ENCODE measurements around the gene VARS1. TPM values are rescaled to one million over a fixed set of nuclear protein-coding genes. Genes with fewer than 3 reads are reported as not detected.

VARS1 gene
- total and polyA plus RNA-seq, 2 experiments from 2014 or later: 71.2 to 137 TPM

- Mint-ChIP-seq H3K4me3 (peak overlapping the region; percentile 87), H3K36me3 (ENCODE audit: low read depth) (peaks cover 6% of the 10 kb centered on the region), H3K9me3 (peaks cover 7% of the 10 kb centered on the region; the same call in 2 of the 3 replicates), H3K27ac (no peak overlapping the region), H3K4me1 (peaks cover 26% of the 10 kb centered on the region), H3K27me3 (ENCODE audit: insufficient read depth, low read depth, poor library complexity) (peaks cover 21% of the 10 kb centered on the region)
- Histone ChIP-seq H3K4me1 (ENCODE audit: insufficient read depth) (peaks cover 25% of the 10 kb centered on the region), H4K20me1 (replicated peaks; ENCODE audit: insufficient read depth) (peaks cover 5% of the 10 kb centered on the region), H3K27ac (ENCODE audit: low read depth) (no peak overlapping the region), H3K9me2 (ENCODE audit: insufficient read depth) (no peaks in the 10 kb centered on the region), H3K4me2 (peak overlapping the region; percentile 76), H3K4me3 (peak overlapping the region; percentile 59), H3K27me3 (ENCODE audit: insufficient read depth) (no peaks in the 10 kb centered on the region), H3K36me3 (ENCODE audit: insufficient read depth) (no peaks in the 10 kb centered on the region), H3K79me2 (replicated peaks; ENCODE audit: insufficient read depth) (peaks cover 25% of the 10 kb centered on the region), H3F3A (replicated peaks; ENCODE audit: low read depth) (peaks cover 20% of the 10 kb centered on the region), H2AFZ (no peak overlapping the region)
- ATAC-seq (no peak), DNase-seq (ENCODE audit: low spot score) (peak; percentile 61)
- no peak for TF ChIP-seq ZNF331 (CRISPR knock-in tag; IDR thresholded peaks at IDR 0.05; ENCODE audit: low read depth)
- TF ChIP-seq CTCF (conservative IDR thresholded peaks at IDR 0.05; ENCODE audit: low read depth in 2 of 2): peak; percentile 52 to 75; a peak in 3 of 4 replicates
- TF ChIP-seq POLR2AphosphoS5 (IDR thresholded peaks at IDR 0.05; ENCODE audit: low read depth): no peak
- no peak for TF ChIP-seq ETS1 (IDR thresholded peaks at IDR 0.05)
- TF ChIP-seq JUNB (IDR thresholded peaks at IDR 0.05; ENCODE audit: unreplicated experiment): no peak
- no peak for TF ChIP-seq ZNF114 (CRISPR knock-in tag; IDR thresholded peaks at IDR 0.05)
Observed at GRCh38 chr6:31829633-31830283, 34.2 kb upstream of the VARS1 start.

GRCh38 chr6:31827286-31828079 is 31.9 kb upstream of the VARS1 start, which contains the start of gene HSPA1B:
HSPA1B (plus strand) TSS chr6:31827738; CDS start chr6:31827951, 213 bp downstream.
- DNase-seq (ENCODE audit: low spot score) (peak; percentile 100), ATAC-seq (peak; percentile 89)
- peaks cover 40% of the 10 kb centered on the region for H3K4me1 Mint-ChIP-seq
- Histone ChIP-seq H3K36me3 (ENCODE audit: insufficient read depth) (no peaks in the 10 kb centered on the region), H2AFZ (no peak within 1 kb of the TSS), H3K4me1 (ENCODE audit: insufficient read depth) (peaks cover 47% of the 10 kb centered on the region), H3F3A (replicated peaks; ENCODE audit: low read depth) (peaks cover 18% of the 10 kb centered on the region), H3K9me2 (ENCODE audit: insufficient read depth) (no peaks in the 10 kb centered on the region), H3K27me3 (ENCODE audit: insufficient read depth) (no peaks in the 10 kb centered on the region), H3K4me2 (peak within 1 kb of the TSS; percentile 86), H3K27ac (ENCODE audit: low read depth) (peak within 1 kb of the TSS; percentile 89), H3K79me2 (replicated peaks; ENCODE audit: insufficient read depth) (peaks cover 27% of the 10 kb centered on the region), H4K20me1 (replicated peaks; ENCODE audit: insufficient read depth) (peaks cover 5% of the 10 kb centered on the region), H3K4me3 (peak within 1 kb of the TSS; percentile 59)
- peaks cover 23% of the 10 kb centered on the region for H3K27me3 Mint-ChIP-seq (ENCODE audit: insufficient read depth, low read depth, poor library complexity)
- H3K36me3 Mint-ChIP-seq (ENCODE audit: low read depth): peaks cover 4% of the 10 kb centered on the region; the same call in 2 of the 3 replicates
- peak within 1 kb of the TSS; percentile 80 for H3K4me3 Mint-ChIP-seq
- H3K27ac Mint-ChIP-seq: peak within 1 kb of the TSS; percentile 98
- H3K9me3 Mint-ChIP-seq: peaks cover 7% of the 10 kb centered on the region; the same call in 2 of the 3 replicates
- no peak for TF ChIP-seq ZNF331 (CRISPR knock-in tag; IDR thresholded peaks at IDR 0.05; ENCODE audit: low read depth)
- peak; percentile 99 for TF ChIP-seq POLR2AphosphoS5 (IDR thresholded peaks at IDR 0.05; ENCODE audit: low read depth)
- TF ChIP-seq STAT1 (IDR thresholded peaks at IDR 0.05; ENCODE audit: unreplicated experiment): peak; percentile 38
- peak; percentile 56; the same call in 1 of the 2 replicates for TF ChIP-seq ETS1 (IDR thresholded peaks at IDR 0.05)
- TF ChIP-seq ZNF114 (CRISPR knock-in tag; IDR thresholded peaks at IDR 0.05): no peak
- TF ChIP-seq CREB1 (CRISPR knock-in tag; IDR thresholded peaks at IDR 0.05; ENCODE audit: low read depth): no peak

Measured in GM23338 (cell line).